Measurements from ENCODE around the gene MICAL2. TPM values are rescaled to one million over a fixed set of nuclear protein-coding genes. Genes with fewer than 3 reads are reported as not detected.
A peak's percentile ranks its signal among the peaks of the same experiment; 100 is the strongest.

MICAL2 gene
- total RNA-seq, 1 experiment from 2014 or later, result 62.9 TPM

DNA sequence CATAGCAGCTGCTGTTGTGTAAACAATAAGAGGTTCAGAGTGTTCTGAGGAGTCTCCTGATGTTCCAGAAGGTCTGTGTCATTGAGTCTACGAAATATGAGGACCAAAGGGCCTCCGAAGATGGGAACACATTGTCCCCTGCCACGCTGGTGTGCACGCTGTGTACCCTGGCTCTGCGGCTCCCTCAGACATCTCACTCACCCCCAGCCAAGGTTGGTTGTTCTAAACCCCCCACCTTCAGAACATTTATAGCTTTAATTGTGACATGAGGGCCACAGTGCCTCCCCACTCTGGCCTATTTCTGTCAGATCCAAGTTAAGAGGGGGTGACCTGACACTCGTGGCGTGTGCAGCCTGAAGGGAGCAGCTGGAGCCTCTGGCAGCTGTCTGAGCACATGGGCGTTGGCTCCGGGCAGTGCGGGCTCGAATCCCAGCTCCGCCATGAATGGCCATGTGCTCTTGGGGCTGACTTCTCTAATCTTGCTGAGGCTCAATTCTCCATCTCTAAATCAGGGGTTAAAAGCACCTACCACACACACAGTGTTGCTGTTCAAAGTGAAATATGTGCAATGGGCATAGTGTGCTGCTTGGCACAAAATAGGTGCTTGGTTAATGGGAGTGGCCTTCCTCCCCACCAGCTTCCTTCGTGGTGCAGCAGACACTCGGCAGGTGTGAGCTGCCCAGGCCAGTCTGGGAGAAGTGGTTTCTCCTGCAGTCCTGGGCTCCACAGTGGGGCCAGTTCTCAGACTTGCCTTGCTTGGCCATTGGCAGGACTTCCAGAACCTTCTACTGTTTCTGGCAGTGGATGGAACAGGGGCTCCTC is 39.7 kb upstream of the MICAL2 start:
- H3K4me1 ChIP-seq (ENCODE audit: insufficient read depth, low read length), result peaks cover 33% of the 10 kb centered on the region
- CTCF ChIA-PET, result no interaction called here
- no peaks in the 10 kb centered on the region for H3K36me3 ChIP-seq (ENCODE audit: low read depth, low read length)
- no peak overlapping the region for H3K4me2 ChIP-seq (ENCODE audit: low read length)
- H3K9ac ChIP-seq (ENCODE audit: low read length), result no peak overlapping the region
- no peak overlapping the region for H2AFZ ChIP-seq (ENCODE audit: low read length)
- no peak overlapping the region for H3K4me3 ChIP-seq (ENCODE audit: low read length)
- POLR2A ChIA-PET (ENCODE audit: unreplicated experiment), result no interaction called here
- H3F3A ChIP-seq (ENCODE audit: low read length, unreplicated experiment), result no peaks in the 10 kb centered on the region
- H3K27me3 ChIP-seq (ENCODE audit: low read length), result no peaks in the 10 kb centered on the region
- no peaks in the 10 kb centered on the region for H3K9me2 ChIP-seq (replicated peaks; ENCODE audit: low read length)
- BruUV-seq (replicated peaks), result no TSS peak
- no peaks in the 10 kb centered on the region for H3K79me2 ChIP-seq (ENCODE audit: low read length)
- TF ChIP-seq, protein P1, sequence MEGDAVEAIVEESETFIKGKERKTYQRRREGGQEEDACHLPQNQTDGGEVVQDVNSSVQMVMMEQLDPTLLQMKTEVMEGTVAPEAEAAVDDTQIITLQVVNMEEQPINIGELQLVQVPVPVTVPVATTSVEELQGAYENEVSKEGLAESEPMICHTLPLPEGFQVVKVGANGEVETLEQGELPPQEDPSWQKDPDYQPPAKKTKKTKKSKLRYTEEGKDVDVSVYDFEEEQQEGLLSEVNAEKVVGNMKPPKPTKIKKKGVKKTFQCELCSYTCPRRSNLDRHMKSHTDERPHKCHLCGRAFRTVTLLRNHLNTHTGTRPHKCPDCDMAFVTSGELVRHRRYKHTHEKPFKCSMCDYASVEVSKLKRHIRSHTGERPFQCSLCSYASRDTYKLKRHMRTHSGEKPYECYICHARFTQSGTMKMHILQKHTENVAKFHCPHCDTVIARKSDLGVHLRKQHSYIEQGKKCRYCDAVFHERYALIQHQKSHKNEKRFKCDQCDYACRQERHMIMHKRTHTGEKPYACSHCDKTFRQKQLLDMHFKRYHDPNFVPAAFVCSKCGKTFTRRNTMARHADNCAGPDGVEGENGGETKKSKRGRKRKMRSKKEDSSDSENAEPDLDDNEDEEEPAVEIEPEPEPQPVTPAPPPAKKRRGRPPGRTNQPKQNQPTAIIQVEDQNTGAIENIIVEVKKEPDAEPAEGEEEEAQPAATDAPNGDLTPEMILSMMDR (conservative IDR thresholded peaks at IDR 0.05; ENCODE audit: low read depth, low read length), result no peak
- no peak for TF ChIP-seq EZH2 (IDR thresholded peaks at IDR 0.05; ENCODE audit: low read length, unreplicated experiment)
- no peak for TF ChIP-seq EZH2phosphoT487 (IDR thresholded peaks at IDR 0.05; ENCODE audit: borderline replicate concordance, low read length)
- DNase-seq (no peak), ATAC-seq (no peak)
- intact Hi-C loops (cut with micrococcal nuclease), result no loop called here
- H4K20me1 ChIP-seq (ENCODE audit: low read length), result no peaks in the 10 kb centered on the region
- no peak overlapping the region for H3K27ac ChIP-seq (ENCODE audit: low read length)
- H3K9me3 ChIP-seq (ENCODE audit: low read length), result no peaks in the 10 kb centered on the region

DNA sequence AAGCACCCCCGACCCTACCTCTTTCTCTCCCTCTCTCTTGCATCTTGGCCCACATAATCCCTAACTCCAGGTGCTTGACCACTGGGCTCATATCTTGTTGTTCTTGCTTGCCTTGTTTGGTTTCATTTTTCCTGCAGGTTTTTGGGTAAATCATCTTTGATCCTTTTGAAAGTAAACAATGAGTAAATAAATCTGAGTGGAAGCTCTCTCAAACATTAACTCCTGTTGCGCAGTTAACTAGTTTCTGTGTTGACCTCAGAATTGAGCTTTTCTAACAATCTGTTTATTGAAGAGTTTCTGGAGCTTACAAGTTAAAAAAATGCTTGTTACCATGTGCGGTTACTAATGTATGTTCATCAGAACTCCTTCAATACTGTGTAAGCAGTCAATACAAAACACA is 38.8 kb upstream of the MICAL2 start:
- Histone ChIP-seq H3K4me3 (ENCODE audit: low read length) (no peak overlapping the region), H3K9me3 (ENCODE audit: low read length) (no peaks in the 10 kb centered on the region), H3K27ac (ENCODE audit: low read length) (no peak overlapping the region), H4K20me1 (ENCODE audit: low read length) (no peaks in the 10 kb centered on the region), H3K4me2 (ENCODE audit: low read length) (peak overlapping the region; percentile 9), H2AFZ (ENCODE audit: low read length) (0 out of 2 replicates have a peak overlapping the region, but pooled peaks have one; percentile 15), H3K9ac (ENCODE audit: low read length) (no peak overlapping the region), H3K36me3 (ENCODE audit: low read depth, low read length) (no peaks in the 10 kb centered on the region), H3F3A (ENCODE audit: low read length, unreplicated experiment) (no peaks in the 10 kb centered on the region), H3K27me3 (ENCODE audit: low read length) (no peaks in the 10 kb centered on the region), H3K79me2 (ENCODE audit: low read length) (no peaks in the 10 kb centered on the region), H3K4me1 (ENCODE audit: insufficient read depth, low read length) (peaks cover 31% of the 10 kb centered on the region), H3K9me2 (replicated peaks; ENCODE audit: low read length) (no peaks in the 10 kb centered on the region)
- TF ChIP-seq EZH2phosphoT487 (IDR thresholded peaks at IDR 0.05; ENCODE audit: borderline replicate concordance, low read length) (no peak), EZH2 (IDR thresholded peaks at IDR 0.05; ENCODE audit: low read length, unreplicated experiment) (no peak)
- TF ChIP-seq, protein P1 (conservative IDR thresholded peaks at IDR 0.05; ENCODE audit: low read depth, low read length), result no peak
- CTCF ChIA-PET, result no interaction called here
- POLR2A ChIA-PET (ENCODE audit: unreplicated experiment), result no interaction called here
- ATAC-seq, result no peak
- intact Hi-C loops (cut with micrococcal nuclease), result no loop called here
- BruUV-seq (replicated peaks), result no TSS peak
- no peak for DNase-seq

DNA sequence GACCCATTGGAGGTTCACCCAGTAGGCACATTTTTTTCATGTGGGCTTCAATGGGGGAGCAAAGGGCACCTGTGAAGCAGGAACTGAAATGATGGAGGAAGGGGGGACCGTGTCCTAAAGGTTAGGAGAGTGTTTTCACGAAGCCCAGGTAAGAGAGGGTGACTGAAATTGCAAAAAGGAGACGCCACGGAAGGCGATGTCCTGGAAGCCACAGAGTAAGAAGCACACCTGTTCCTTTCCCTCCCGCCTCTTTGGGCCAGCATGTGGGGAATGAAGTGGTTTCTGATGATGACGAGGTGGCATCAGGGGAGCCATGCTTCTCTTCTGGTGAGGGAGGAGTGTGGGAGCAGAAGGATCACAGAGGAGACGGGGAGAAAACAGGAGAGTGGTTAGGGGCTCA is 37.0 kb upstream of the MICAL2 start:
- intact Hi-C loops (cut with micrococcal nuclease), result no loop called here
- no peak overlapping the region for H3K27ac ChIP-seq (ENCODE audit: low read length)
- BruUV-seq (replicated peaks), result no TSS peak

More for the DNA sequence above, 37.0 kb upstream of the MICAL2 start:
- ChIA-PET POLR2A (ENCODE audit: unreplicated experiment) (no interaction called here), CTCF (no interaction called here)
- H3K4me3 ChIP-seq (ENCODE audit: low read length), result no peak overlapping the region
- H4K20me1 ChIP-seq (ENCODE audit: low read length), result no peaks in the 10 kb centered on the region
- H3K36me3 ChIP-seq (ENCODE audit: low read depth, low read length), result no peaks in the 10 kb centered on the region
- H3K4me1 ChIP-seq (ENCODE audit: insufficient read depth, low read length), result peaks cover 25% of the 10 kb centered on the region
- ATAC-seq (no peak), DNase-seq (no peak)
- H3K4me2 ChIP-seq (ENCODE audit: low read length), result no peak overlapping the region
- no peak overlapping the region for H3K9ac ChIP-seq (ENCODE audit: low read length)
- H3K9me2 ChIP-seq (replicated peaks; ENCODE audit: low read length), result no peaks in the 10 kb centered on the region
- no peaks in the 10 kb centered on the region for H3F3A ChIP-seq (ENCODE audit: low read length, unreplicated experiment)
- no peak overlapping the region for H2AFZ ChIP-seq (ENCODE audit: low read length)
- no peaks in the 10 kb centered on the region for H3K9me3 ChIP-seq (ENCODE audit: low read length)
- H3K79me2 ChIP-seq (ENCODE audit: low read length), result no peaks in the 10 kb centered on the region
- no peaks in the 10 kb centered on the region for H3K27me3 ChIP-seq (ENCODE audit: low read length)
- TF ChIP-seq EZH2 (IDR thresholded peaks at IDR 0.05; ENCODE audit: low read length, unreplicated experiment), result no peak
- no peak for TF ChIP-seq EZH2phosphoT487 (IDR thresholded peaks at IDR 0.05; ENCODE audit: borderline replicate concordance, low read length)
- TF ChIP-seq, protein P1 (conservative IDR thresholded peaks at IDR 0.05; ENCODE audit: low read depth, low read length), result no peak

All from PC-3 (cell line).